ENCODE measurements around the gene PCDHB16. TPM values are rescaled to one million over a fixed set of nuclear protein-coding genes. Genes with fewer than 3 reads are reported as not detected.
"Not testable (repeated sequence)": the region's sequence is repeated elsewhere in the genome, so short reads cannot be mapped to it uniquely, and the experiment has no call there.

The PCDHB16 gene
- polyA plus RNA-seq (2013): 5.0 and 5.1 TPM in 2 replicates

GRCh38 chr5:141182248-141182647 is at the start of gene PCDHB16:
Gene PCDHB16, plus strand, starts transcription at chr5:141182387. Its CDS starts 173 bp downstream, at chr5:141182560.
- H3K4ac ChIP-seq (ENCODE audit: low read depth, low read length): no peak within 1 kb of the TSS
- no CpG with 5 or more reads among the region's 13 CpGs for WGBS (ENCODE audit: extremely low coverage, insufficient coverage, insufficient read length)

GRCh38 chr5:141135030-141135717 is 47.0 kb upstream of the PCDHB16 start, which contains the start of gene PCDHB5:
Gene PCDHB5, plus strand, starts transcription at chr5:141135206. Its CDS starts 229 bp downstream, at chr5:141135435.
- no peak within 1 kb of the TSS for H4K8ac ChIP-seq (ENCODE audit: low read depth, low read length)
- H3K79me1 ChIP-seq (ENCODE audit: low read length): no peaks in the 10 kb centered on the region
- no peak within 1 kb of the TSS for H2BK12ac ChIP-seq (ENCODE audit: low read length)
- H4K91ac ChIP-seq (ENCODE audit: low read depth, low read length): no peak within 1 kb of the TSS
- H3K9me3 ChIP-seq (ENCODE audit: insufficient read depth, low read depth, low read length): no peaks in the 10 kb centered on the region
- no peaks in the 10 kb centered on the region for H3K27me3 ChIP-seq (ENCODE audit: insufficient read depth, low read length)
- H2AK5ac ChIP-seq (ENCODE audit: low read length): no peak within 1 kb of the TSS
- WGBS (ENCODE audit: extremely low coverage, insufficient coverage, insufficient read length): no CpG with 5 or more reads among the region's 22 CpGs
- H3K36me3 ChIP-seq (ENCODE audit: control insufficient read depth in 1 of 2, insufficient read depth in 2 of 2, low read length in 2 of 2): peaks cover 0 to 1% of the 10 kb centered on the region in 2 experiments
- no peak for DNase-seq
- no peak within 1 kb of the TSS for H3K4ac ChIP-seq (ENCODE audit: low read depth, low read length)
- no peak within 1 kb of the TSS for H2BK120ac ChIP-seq (ENCODE audit: insufficient read depth, low read length, poor library complexity)
- no peak within 1 kb of the TSS for H4K12ac ChIP-seq (ENCODE audit: low read depth, low read length)
- peak within 1 kb of the TSS; percentile 40 for H3K4me2 ChIP-seq (ENCODE audit: low read length)
- no peak within 1 kb of the TSS for H3K27ac ChIP-seq (ENCODE audit: low read depth, low read length)
- H3K14ac ChIP-seq (ENCODE audit: low read length): no peak within 1 kb of the TSS
- H3K79me2 ChIP-seq (ENCODE audit: control insufficient read depth, insufficient read depth, low read length, poor library complexity): no peaks in the 10 kb centered on the region
- no peak within 1 kb of the TSS for H2AFZ ChIP-seq (ENCODE audit: insufficient read depth, low read length, poor library complexity)
- H3K9ac ChIP-seq (ENCODE audit: low read length): peak within 1 kb of the TSS; percentile 82
- H3K4me3 ChIP-seq (ENCODE audit: low read depth, low read length): peak within 1 kb of the TSS; percentile 56
- no peak within 1 kb of the TSS for H2BK5ac ChIP-seq (ENCODE audit: low read depth, low read length, poor library complexity)
- no peak within 1 kb of the TSS for H3K18ac ChIP-seq (ENCODE audit: low read length)
- no peaks in the 10 kb centered on the region for H3K4me1 ChIP-seq (ENCODE audit: control insufficient read depth in 1 of 2, insufficient read depth in 2 of 2, low read length in 2 of 2)
- no peak within 1 kb of the TSS for H3K23ac ChIP-seq (ENCODE audit: low read length)

More at GRCh38 chr5:141182248-141182647, at the start of gene PCDHB16:
- peak within 1 kb of the TSS; percentile 14 for H4K8ac ChIP-seq (ENCODE audit: low read depth, low read length)
- H3K9me3 ChIP-seq (ENCODE audit: insufficient read depth, low read depth, low read length): peaks cover 2% of the 10 kb centered on the region
- H3K79me2 ChIP-seq (ENCODE audit: control insufficient read depth, insufficient read depth, low read length, poor library complexity): no peaks in the 10 kb centered on the region
- H2AFZ ChIP-seq (ENCODE audit: insufficient read depth, low read length, poor library complexity): peak within 1 kb of the TSS; percentile 1
- no peaks in the 10 kb centered on the region for H3K27me3 ChIP-seq (ENCODE audit: insufficient read depth, low read length)
- H3K9ac ChIP-seq (ENCODE audit: low read length): peak within 1 kb of the TSS; percentile 54
- H3K14ac ChIP-seq (ENCODE audit: low read length): no peak within 1 kb of the TSS
- no peaks in the 10 kb centered on the region for H3K4me1 ChIP-seq (ENCODE audit: control insufficient read depth in 1 of 2, insufficient read depth in 2 of 2, low read length in 2 of 2)
- H4K12ac ChIP-seq (ENCODE audit: low read depth, low read length): peak within 1 kb of the TSS; percentile 44
- H3K36me3 ChIP-seq (ENCODE audit: control insufficient read depth in 1 of 2, insufficient read depth in 2 of 2, low read length in 2 of 2): no peaks in the 10 kb centered on the region
- no peak for DNase-seq
- H2BK12ac ChIP-seq (ENCODE audit: low read length): no peak within 1 kb of the TSS
- no peak within 1 kb of the TSS for H4K91ac ChIP-seq (ENCODE audit: low read depth, low read length)
- no peak within 1 kb of the TSS for H2BK5ac ChIP-seq (ENCODE audit: low read depth, low read length, poor library complexity)
- no peak within 1 kb of the TSS for H2AK5ac ChIP-seq (ENCODE audit: low read length)
- H3K27ac ChIP-seq (ENCODE audit: low read depth, low read length): no peak within 1 kb of the TSS
- peak within 1 kb of the TSS; percentile 60 for H3K4me3 ChIP-seq (ENCODE audit: low read depth, low read length)
- H3K23ac ChIP-seq (ENCODE audit: low read length): no peak within 1 kb of the TSS
- no peak within 1 kb of the TSS for H2BK120ac ChIP-seq (ENCODE audit: insufficient read depth, low read length, poor library complexity)
- no peaks in the 10 kb centered on the region for H3K79me1 ChIP-seq (ENCODE audit: low read length)
- H3K18ac ChIP-seq (ENCODE audit: low read length): no peak within 1 kb of the TSS
- H3K4me2 ChIP-seq (ENCODE audit: low read length): peak within 1 kb of the TSS; percentile 61

- H2BK12ac ChIP-seq (ENCODE audit: low read length): no peak overlapping the region
- H3K14ac ChIP-seq (ENCODE audit: low read length): no peak overlapping the region
- H3K9ac ChIP-seq (ENCODE audit: low read length): no peak overlapping the region
- no peaks in the 10 kb centered on the region for H3K79me1 ChIP-seq (ENCODE audit: low read length)
- H3K23ac ChIP-seq (ENCODE audit: low read length): no peak overlapping the region
- H3K9me3 ChIP-seq (ENCODE audit: insufficient read depth, low read depth, low read length): no peaks in the 10 kb centered on the region
- H3K18ac ChIP-seq (ENCODE audit: low read length): no peak overlapping the region
- DNase-seq: no peak
- H3K4me2 ChIP-seq (ENCODE audit: low read length): peak overlapping the region; percentile 40
- H3K4me3 ChIP-seq (ENCODE audit: low read depth, low read length): no peak overlapping the region
- no peak overlapping the region for H2AK5ac ChIP-seq (ENCODE audit: low read length)
- no peak overlapping the region for H2BK120ac ChIP-seq (ENCODE audit: insufficient read depth, low read length, poor library complexity)
- no peaks in the 10 kb centered on the region for H3K79me2 ChIP-seq (ENCODE audit: control insufficient read depth, insufficient read depth, low read length, poor library complexity)
- no peaks in the 10 kb centered on the region for H3K4me1 ChIP-seq (ENCODE audit: control insufficient read depth in 1 of 2, insufficient read depth in 2 of 2, low read length in 2 of 2)
- no peak overlapping the region for H2BK5ac ChIP-seq (ENCODE audit: low read depth, low read length, poor library complexity)
- H4K8ac ChIP-seq (ENCODE audit: low read depth, low read length): no peak overlapping the region
- H3K36me3 ChIP-seq (ENCODE audit: control insufficient read depth in 1 of 2, insufficient read depth in 2 of 2, low read length in 2 of 2): peaks cover 0 to 1% of the 10 kb centered on the region in 2 experiments
- H3K4ac ChIP-seq (ENCODE audit: low read depth, low read length): no peak overlapping the region
- H2AFZ ChIP-seq (ENCODE audit: insufficient read depth, low read length, poor library complexity): no peak overlapping the region
- H4K12ac ChIP-seq (ENCODE audit: low read depth, low read length): no peak overlapping the region
- WGBS (ENCODE audit: extremely low coverage, insufficient coverage, insufficient read length): no CpG with 5 or more reads among the region's 19 CpGs
- H4K91ac ChIP-seq (ENCODE audit: low read depth, low read length): no peak overlapping the region
- H3K27ac ChIP-seq (ENCODE audit: low read depth, low read length): no peak overlapping the region
- no peaks in the 10 kb centered on the region for H3K27me3 ChIP-seq (ENCODE audit: insufficient read depth, low read length)
These were observed 46.4 kb upstream of the PCDHB16 start for GRCh38 chr5:141135718-141136266.

GRCh38 chr5:141137346-141137745 is 44.8 kb upstream of the PCDHB16 start:
- not testable (repeated sequence) for H3K9ac ChIP-seq (ENCODE audit: low read length); H3K36me3 ChIP-seq (ENCODE audit: control insufficient read depth in 1 of 2, insufficient read depth in 2 of 2, low read length in 2 of 2); H3K79me1 ChIP-seq (ENCODE audit: low read length); H2AK5ac ChIP-seq (ENCODE audit: low read length); H3K4me1 ChIP-seq (ENCODE audit: control insufficient read depth in 1 of 2, insufficient read depth in 2 of 2, low read length in 2 of 2); H2BK12ac ChIP-seq (ENCODE audit: low read length); H4K91ac ChIP-seq (ENCODE audit: low read depth, low read length); H2BK5ac ChIP-seq (ENCODE audit: low read depth, low read length, poor library complexity); H4K8ac ChIP-seq (ENCODE audit: low read depth, low read length); H3K79me2 ChIP-seq (ENCODE audit: control insufficient read depth, insufficient read depth, low read length, poor library complexity); H3K23ac ChIP-seq (ENCODE audit: low read length); H3K4me2 ChIP-seq (ENCODE audit: low read length); H3K4ac ChIP-seq (ENCODE audit: low read depth, low read length); H3K4me3 ChIP-seq (ENCODE audit: low read depth, low read length); H3K14ac ChIP-seq (ENCODE audit: low read length); H4K12ac ChIP-seq (ENCODE audit: low read depth, low read length); H2AFZ ChIP-seq (ENCODE audit: insufficient read depth, low read length, poor library complexity); H2BK120ac ChIP-seq (ENCODE audit: insufficient read depth, low read length, poor library complexity); H3K9me3 ChIP-seq (ENCODE audit: insufficient read depth, low read depth, low read length); H3K18ac ChIP-seq (ENCODE audit: low read length); H3K27ac ChIP-seq (ENCODE audit: low read depth, low read length); DNase-seq; H3K27me3 ChIP-seq (ENCODE audit: insufficient read depth, low read length)
- no CpG with 5 or more reads among the region's 34 CpGs for WGBS (ENCODE audit: extremely low coverage, insufficient coverage, insufficient read length)

Measured in trophoblast cell (in vitro differentiated cells and primary cell).